K562 (cell line): ENCODE data around the gene TUB. TPM values are rescaled to one million over a fixed set of nuclear protein-coding genes. Genes with fewer than 3 reads are reported as not detected.

Experiments used
- ATAC-seq: fragments of 200-7000 bp; cut with Tn5 transposase; 3 replicates; pipeline ENCODE4 v1.9.1; 2020; ENCODE audit warnings: moderate library complexity
- BruUV-seq: library from RNA; stranded (reverse); fragments of 400-500 nt; replicated peaks from 2 replicates; lab custom pipeline; 2021; lab: Mats Ljungman, UMichigan
- CTCF ChIA-PET: fragments of 300-600 bp; formaldehyde crosslinking; extraction: SDS; loops from one replicate; lab custom pipeline; 2021; ENCODE audit warnings: low intra/inter-chr PET ratio; lab: Yijun Ruan, JAX
- POLR2A ChIA-PET: fragments of 300-600, 350-650 bp; sonication (Branson Sonifier 250); formaldehyde crosslinking; extraction: SDS; loops from one replicate; lab custom pipeline; 2021; ENCODE audit warnings: antibody characterized with exemption, inconsistent platforms; lab: Yijun Ruan, JAX
- DNase-seq, 4 experiments: peaks; one replicate each; pipeline versions ENCODE4 v3.0.0 to v3.0.0-alpha.2; 2011 to 2018; ENCODE audit warnings: low spot score in 3 of 4, mixed read lengths in 3 of 4; ENCODE audit errors: extremely low read depth in 1 of 4
- FAIRE-seq: peaks from 2 replicates; lab custom pipeline; 2011; peaks lifted over from hg19 to GRCh38; lab: Jason Lieb, UNC
- H2AFZ ChIP-seq: 2 replicates; pipeline ENCODE4 v1.6.0; 2011; ENCODE audit warnings: low read depth, low read length, control low read depth, inconsistent platforms
- H3K27ac ChIP-seq: fragments of 200-600 bp; 3 replicates; pipeline ENCODE4 v1.8.0; 2011; ENCODE audit warnings: low read depth, mild to moderate bottlenecking, control low read depth, inconsistent platforms, low read length, moderate library complexity, mixed read lengths; ENCODE audit errors: extremely low read depth
- H3K27me3 ChIP-seq, 2 experiments: fragments of 300-600 bp in 1 of 2; 2 replicates in 1 of 2; 3 replicates in 1 of 2; pipeline versions ENCODE4 v1.6.0 to v1.8.0; 2011; ENCODE audit warnings: inconsistent platforms in 2 of 2, low read length in 2 of 2, mild to moderate bottlenecking in 1 of 2, mixed read lengths in 1 of 2, moderate library complexity in 1 of 2; ENCODE audit not compliant: control insufficient read depth in 2 of 2, insufficient read depth in 2 of 2
- H3K36me3 ChIP-seq: fragments of 300-600 bp; 3 replicates; pipeline ENCODE4 v1.8.0; 2011; ENCODE audit warnings: mild to moderate bottlenecking, low read length, inconsistent platforms; ENCODE audit not compliant: control insufficient read depth, insufficient read depth
- H3K4me1 ChIP-seq, 2 experiments: fragments of 200-600 bp in 1 of 2; replicated peaks in 1 of 2; 2 replicates in 1 of 2; 3 replicates in 1 of 2; pipeline versions ENCODE4 v1.5.1 to v1.8.0; 2011; ENCODE audit warnings: inconsistent platforms in 2 of 2, low read length in 2 of 2, mild to moderate bottlenecking in 1 of 2, mixed read lengths in 1 of 2, moderate library complexity in 1 of 2; ENCODE audit not compliant: control insufficient read depth in 2 of 2, insufficient read depth in 2 of 2
- H3K4me2 ChIP-seq: 2 replicates; pipeline ENCODE4 v1.6.1; 2011; ENCODE audit warnings: low read length, control low read depth, inconsistent platforms, mixed read lengths; ENCODE audit not compliant: insufficient read depth
- H3K4me3 ChIP-seq: fragments of 200-600 bp; sonication (generic), shearing (Covaris generic); 2 replicates; pipeline ENCODE4 v1.5.1; 2016; ENCODE audit warnings: control low read depth, inconsistent platforms
- H3K79me2 ChIP-seq: fragments of 200-600 bp; 3 replicates; pipeline ENCODE4 v1.8.0; 2011; ENCODE audit warnings: low read length, inconsistent platforms; ENCODE audit not compliant: control insufficient read depth, insufficient read depth
- H3K9ac ChIP-seq, 2 experiments: 2 replicates each; pipeline versions ENCODE4 v1.6.0 to v1.6.1; 2011; ENCODE audit warnings: low read depth in 2 of 2, low read length in 2 of 2, control low read depth in 1 of 2, inconsistent platforms in 1 of 2, mild to moderate bottlenecking in 1 of 2, mixed read lengths in 1 of 2; ENCODE audit not compliant: insufficient read depth in 1 of 2
- H3K9me1 ChIP-seq: one replicate; pipeline ENCODE4 v1.6.0; 2011; ENCODE audit warnings: inconsistent platforms, mild to moderate bottlenecking, low read length, moderate library complexity; ENCODE audit not compliant: control insufficient read depth, insufficient read depth
- H3K9me3 ChIP-seq: replicated peaks from 2 replicates; pipeline ENCODE4 v1.5.1; 2011; ENCODE audit warnings: low read depth, low read length, inconsistent platforms; ENCODE audit not compliant: control insufficient read depth, insufficient read depth
- H4K20me1 ChIP-seq: replicated peaks from 2 replicates; pipeline ENCODE4 v1.6.1; 2011; ENCODE audit warnings: low read length, inconsistent platforms, mixed read lengths; ENCODE audit not compliant: control insufficient read depth, insufficient read depth
- ARID4B ChIP-seq: sonication (generic); formaldehyde crosslinking; IDR thresholded peaks from 2 replicates; pipeline ENCODE4 v1.8.0; 2022; ENCODE audit warnings: mild to moderate bottlenecking, missing genetic modification reagents
- CBX8 ChIP-seq: fragments of 200-600 bp; sonication (generic); IDR thresholded peaks from 2 replicates; pipeline ENCODE4 v1.6.1; 2012; ENCODE audit warnings: borderline replicate concordance, mixed run types, low read depth, mild to moderate bottlenecking, moderate library complexity, mixed read lengths, low read length, control low read depth, inconsistent platforms; ENCODE audit not compliant: poor library complexity, severe bottlenecking; ENCODE audit errors: extremely low read depth
- EHMT2 ChIP-seq: fragments of 450-650 bp; IDR thresholded peaks from 2 replicates; pipeline ENCODE4 v1.6.1; 2018; ENCODE audit warnings: antibody characterized with exemption
- ELK1 ChIP-seq: sonication (generic); formaldehyde crosslinking; IDR thresholded peaks from 2 replicates; pipeline ENCODE4 v1.8.1; 2022; ENCODE audit warnings: missing genetic modification reagents
- FOXK2 ChIP-seq, 2 experiments: fragments of 450-650 bp; IDR thresholded peaks in 1 of 2; conservative IDR thresholded peaks in 1 of 2; 2 replicates each; pipeline ENCODE4 v1.6.1; 2016; ENCODE audit warnings: low read depth in 2 of 2, mild to moderate bottlenecking in 1 of 2
- HMGN3 ChIP-seq: IDR thresholded peaks from 2 replicates; pipeline ENCODE4 v1.6.1; 2011; ENCODE audit warnings: borderline replicate concordance, low read depth, mild to moderate bottlenecking, mixed read lengths, low read length; ENCODE audit not compliant: insufficient read length; ENCODE audit errors: extremely low read depth
- HMGXB4 ChIP-seq: sonication (generic); formaldehyde crosslinking; IDR thresholded peaks from 2 replicates; pipeline ENCODE4 v1.8.1; 2023; ENCODE audit warnings: mild to moderate bottlenecking, missing genetic modification reagents
- MEF2A ChIP-seq: IDR thresholded peaks from 2 replicates; pipeline ENCODE4 v1.6.1; 2011; ENCODE audit warnings: low read depth, mild to moderate bottlenecking, low read length, moderate library complexity; ENCODE audit not compliant: control insufficient read depth
- PBX2 ChIP-seq, 2 experiments: IDR thresholded peaks in 1 of 2; conservative IDR thresholded peaks in 1 of 2; 2 replicates each; pipeline ENCODE4 v1.6.1; 2016; ENCODE audit warnings: low read depth in 2 of 2, mild to moderate bottlenecking in 1 of 2, missing compliant biosample characterization in 1 of 2, missing genetic modification characterization in 1 of 2, moderate library complexity in 1 of 2
- TBP ChIP-seq: optimal IDR thresholded peaks from 2 replicates; pipeline ENCODE3; 2011; ENCODE audit warnings: low read depth, low read length, improper control_type of control experiment
- YBX1 ChIP-seq: fragments of 450-650 bp; IDR thresholded peaks from 2 replicates; pipeline ENCODE4 v1.7.1; 2016; ENCODE audit warnings: mild to moderate bottlenecking
- ZSCAN29 ChIP-seq: fragments of 450-650 bp; IDR thresholded peaks from 2 replicates; pipeline ENCODE4 v1.6.1; 2017
- WGBS: fragments of 100-300 bp; shearing (Covaris generic); methylation state at CpG from one replicate; pipeline ENCODE4 v1.1.6; 2016; ENCODE audit warnings: low coverage, mixed read lengths; ENCODE audit not compliant: insufficient coverage; ENCODE audit errors: missing lambda C conversion rate; 5-methylcytosine and 5-hydroxymethylcytosine counted together
- in situ Hi-C: fragments of 300-500 bp; cut with MboI; formaldehyde crosslinking; loops from 4 replicates; pipeline ENCODE4 v1.15.0; 2018; ENCODE audit warnings: inconsistent platforms, mixed read lengths
- intact Hi-C: fragments of 100-400 bp; cut with micrococcal nuclease; formaldehyde crosslinking; loops from 2 replicates; pipeline ENCODE4 v1.14.2; 2022
- polyA plus RNA-seq, 8 experiments: library from polyadenylated mRNA; depleted of rRNA in 4 of 8; stranded (reverse) in 5 of 8; unstranded in 3 of 8; fragments of >200 nt; fragmentation: Nextera tagmentation in 2 of 8; fragmentation: Illumina TruSeq in 1 of 8; extraction: Ambion mirVana in 2 of 8; extraction: Trizol in 1 of 8; gene quantifications; 2 replicates each; pipeline versions ENCODE4 v1.2.1 to v1.2.3, GENCODE V29; 2011 to 2014; ENCODE audit warnings: inconsistent platforms in 1 of 8, missing spikeins in 1 of 8
- total RNA-seq, 7 experiments: library from RNA; depleted of rRNA in 6 of 7; stranded (reverse); fragments of >200 nt in 6 of 7; fragmentation: Illumina TruSeq in 2 of 7; extraction: Trizol in 2 of 7; gene quantifications; 2 replicates each; pipeline versions ENCODE4 v1.2.1 to v1.2.3, GENCODE V29; 2011 to 2021; ENCODE audit warnings: low replicate concordance in 1 of 7

Gene TUB
- total and polyA plus RNA-seq, 9 of the 15 experiments (the other 6 are each of a cell fraction or from before 2014, with no cell fraction given), result not detected

GRCh38 chr11:8149726-8150125, 68.7 kb downstream of the TUB start:
- H3K9me1 ChIP-seq, result no peaks in the 10 kb centered on the region
- BruUV-seq, result no TSS peak
- no peak overlapping the region for H3K9ac ChIP-seq
- no peak for FAIRE-seq
- H3K4me2 ChIP-seq, result no peak overlapping the region
- ChIA-PET CTCF (no interaction called here), POLR2A (no interaction called here)
- WGBS, result 0% methylated on average over 6 of the region's 6 CpGs
- H3K27ac ChIP-seq, result no peak overlapping the region
- no peaks in the 10 kb centered on the region for H3K9me3 ChIP-seq
- no peak for TF ChIP-seq ZSCAN29
- TF ChIP-seq CBX8, result no peak
- TF ChIP-seq FOXK2 (conservative IDR thresholded peaks at IDR 0.05 in 1 of 2, IDR thresholded peaks at IDR 0.05 in 1 of 2; ENCODE audit: low read depth in 2 of 2), result no peak
- no peak for TF ChIP-seq EHMT2
- no peak for TF ChIP-seq PBX2 (CRISPR knock-in tag; IDR thresholded peaks at IDR 0.05; ENCODE audit: low read depth)
- no peak for TF ChIP-seq PBX2 (tag; conservative IDR thresholded peaks at IDR 0.05; ENCODE audit: low read depth)
- TF ChIP-seq TBP, result no peak
- no peak for TF ChIP-seq MEF2A
- no peak for TF ChIP-seq HMGXB4
- TF ChIP-seq YBX1, result no peak
- TF ChIP-seq ELK1 (CRISPR knock-in tag), result no peak
- TF ChIP-seq ARID4B (CRISPR knock-in tag), result no peak
- TF ChIP-seq HMGN3, result no peak
- H3K27me3 ChIP-seq, result no peaks in the 10 kb centered on the region
- no peaks in the 10 kb centered on the region for H3K4me1 ChIP-seq
- ATAC-seq, result no peak
- intact Hi-C loops (no loop called here), in situ Hi-C loops (no loop called here)
- H3K36me3 ChIP-seq, result no peaks in the 10 kb centered on the region
- no peak overlapping the region for H3K4me3 ChIP-seq
- H2AFZ ChIP-seq, result no peak overlapping the region
- no peak for DNase-seq
- H3K79me2 ChIP-seq, result no peaks in the 10 kb centered on the region
- no peaks in the 10 kb centered on the region for H4K20me1 ChIP-seq
